Measurements from ENCODE around the gene LGI4.

The LGI4 gene

DNA sequence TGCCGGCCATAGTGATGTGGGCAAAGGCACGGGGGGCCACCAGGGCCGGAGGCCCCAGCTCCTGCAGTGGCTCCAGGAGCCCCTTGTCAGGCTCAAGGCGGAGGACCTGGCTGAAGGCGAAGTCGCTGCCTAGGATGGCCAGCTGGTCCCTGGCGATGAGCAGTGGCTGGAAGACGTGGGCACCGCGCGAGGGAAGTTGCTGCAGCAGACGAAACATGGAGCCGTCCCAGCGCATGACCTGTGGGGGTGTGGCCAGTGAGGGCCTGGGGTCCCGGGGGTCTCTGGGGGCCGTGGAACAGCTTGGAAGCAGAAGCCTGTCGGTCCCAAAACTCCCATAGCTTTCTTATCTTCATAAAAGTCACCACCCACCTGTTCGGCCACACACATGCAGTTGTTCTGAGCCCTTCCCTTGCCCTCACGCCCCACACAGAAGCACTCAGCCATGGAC lies 9.6 kb downstream of the LGI4 start:
- TF ChIP-seq RARB (CRISPR knock-in tag; IDR thresholded peaks at IDR 0.05) (no peak), ZNF70 (CRISPR knock-in tag; IDR thresholded peaks at IDR 0.05) (no peak), PPARA (CRISPR knock-in tag; IDR thresholded peaks at IDR 0.05; ENCODE audit: borderline replicate concordance) (no peak), TCF4 (CRISPR knock-in tag; IDR thresholded peaks at IDR 0.05; ENCODE audit: borderline replicate concordance) (no peak), TOX (CRISPR knock-in tag; IDR thresholded peaks at IDR 0.05; ENCODE audit: borderline replicate concordance) (no peak), BACH2 (CRISPR knock-in tag; IDR thresholded peaks at IDR 0.05; ENCODE audit: borderline replicate concordance) (no peak), ZC3H10 (CRISPR knock-in tag; IDR thresholded peaks at IDR 0.05) (no peak), GLIS3 (CRISPR knock-in tag; IDR thresholded peaks at IDR 0.05) (no peak), ARNTL (CRISPR knock-in tag; IDR thresholded peaks at IDR 0.05; ENCODE audit: borderline replicate concordance, low read depth) (no peak)

DNA sequence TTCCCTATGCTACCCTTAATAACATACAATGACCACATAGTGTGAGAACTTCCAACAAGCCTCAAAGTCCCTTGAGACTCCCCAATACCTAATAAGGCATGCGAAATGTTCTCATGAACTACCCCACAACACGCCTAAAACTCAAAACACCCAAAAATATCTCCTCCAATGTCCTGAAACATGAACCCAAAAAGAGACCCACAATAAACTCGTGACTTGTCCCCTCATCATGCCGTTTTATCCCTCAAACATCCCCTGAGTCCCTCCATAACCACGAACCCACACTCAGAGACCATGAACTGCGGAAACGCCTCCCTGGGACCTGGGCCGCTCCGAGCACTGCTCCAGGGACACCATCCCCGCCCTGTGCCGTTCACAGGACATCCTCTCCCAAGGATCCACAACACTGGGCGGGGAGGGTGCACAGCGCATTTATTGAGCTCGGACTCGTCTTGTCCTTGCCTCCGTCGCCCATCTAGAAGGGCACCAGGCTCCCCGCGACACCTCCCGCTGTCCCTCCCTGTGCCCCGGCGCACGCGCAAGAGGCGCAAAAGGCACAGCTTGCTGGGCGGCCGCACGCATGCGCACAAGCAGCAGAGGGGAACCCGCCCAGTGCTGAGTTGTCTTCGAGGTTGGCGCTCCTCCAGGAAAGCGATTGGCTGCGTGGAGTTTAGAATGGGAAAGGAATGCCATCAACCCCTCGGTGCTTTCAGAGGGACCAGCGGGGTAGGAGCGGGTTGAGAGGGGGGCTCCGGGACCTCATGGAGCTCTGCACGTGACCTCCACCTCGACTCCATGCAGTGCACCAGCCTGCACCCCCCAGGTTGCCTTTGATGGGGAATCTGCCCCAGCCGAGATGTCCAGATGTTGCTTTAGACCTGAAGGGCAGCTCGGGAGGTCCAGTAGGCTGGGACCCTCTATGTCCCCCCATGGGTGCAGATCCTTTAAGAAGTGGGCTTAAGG lies 10.5 kb downstream of the LGI4 start:
- ATAC-seq: peak; percentile 97
- TF ChIP-seq TCF4 (CRISPR knock-in tag; IDR thresholded peaks at IDR 0.05; ENCODE audit: borderline replicate concordance) (no peak), ZNF565 (CRISPR knock-in tag; conservative IDR thresholded peaks at IDR 0.05; ENCODE audit: low read depth) (no peak), OSR1 (CRISPR knock-in tag; IDR thresholded peaks at IDR 0.05) (no peak), ZFP30 (CRISPR knock-in tag; IDR thresholded peaks at IDR 0.05) (no peak), TOX (CRISPR knock-in tag; IDR thresholded peaks at IDR 0.05; ENCODE audit: borderline replicate concordance) (no peak), ZFP3 (CRISPR knock-in tag; IDR thresholded peaks at IDR 0.05) (no peak), SNAI2 (CRISPR knock-in tag; IDR thresholded peaks at IDR 0.05) (no peak), ZNF8 (CRISPR knock-in tag; IDR thresholded peaks at IDR 0.05) (no peak), BACH2 (CRISPR knock-in tag; IDR thresholded peaks at IDR 0.05; ENCODE audit: borderline replicate concordance) (no peak), CSDC2 (CRISPR knock-in tag; IDR thresholded peaks at IDR 0.05) (no peak), ISL1 (CRISPR knock-in tag; IDR thresholded peaks at IDR 0.05) (no peak), ESRRG (CRISPR knock-in tag; IDR thresholded peaks at IDR 0.05) (no peak), ARNTL (CRISPR knock-in tag; IDR thresholded peaks at IDR 0.05; ENCODE audit: borderline replicate concordance, low read depth) (no peak)
- TF ChIP-seq, protein P1, sequence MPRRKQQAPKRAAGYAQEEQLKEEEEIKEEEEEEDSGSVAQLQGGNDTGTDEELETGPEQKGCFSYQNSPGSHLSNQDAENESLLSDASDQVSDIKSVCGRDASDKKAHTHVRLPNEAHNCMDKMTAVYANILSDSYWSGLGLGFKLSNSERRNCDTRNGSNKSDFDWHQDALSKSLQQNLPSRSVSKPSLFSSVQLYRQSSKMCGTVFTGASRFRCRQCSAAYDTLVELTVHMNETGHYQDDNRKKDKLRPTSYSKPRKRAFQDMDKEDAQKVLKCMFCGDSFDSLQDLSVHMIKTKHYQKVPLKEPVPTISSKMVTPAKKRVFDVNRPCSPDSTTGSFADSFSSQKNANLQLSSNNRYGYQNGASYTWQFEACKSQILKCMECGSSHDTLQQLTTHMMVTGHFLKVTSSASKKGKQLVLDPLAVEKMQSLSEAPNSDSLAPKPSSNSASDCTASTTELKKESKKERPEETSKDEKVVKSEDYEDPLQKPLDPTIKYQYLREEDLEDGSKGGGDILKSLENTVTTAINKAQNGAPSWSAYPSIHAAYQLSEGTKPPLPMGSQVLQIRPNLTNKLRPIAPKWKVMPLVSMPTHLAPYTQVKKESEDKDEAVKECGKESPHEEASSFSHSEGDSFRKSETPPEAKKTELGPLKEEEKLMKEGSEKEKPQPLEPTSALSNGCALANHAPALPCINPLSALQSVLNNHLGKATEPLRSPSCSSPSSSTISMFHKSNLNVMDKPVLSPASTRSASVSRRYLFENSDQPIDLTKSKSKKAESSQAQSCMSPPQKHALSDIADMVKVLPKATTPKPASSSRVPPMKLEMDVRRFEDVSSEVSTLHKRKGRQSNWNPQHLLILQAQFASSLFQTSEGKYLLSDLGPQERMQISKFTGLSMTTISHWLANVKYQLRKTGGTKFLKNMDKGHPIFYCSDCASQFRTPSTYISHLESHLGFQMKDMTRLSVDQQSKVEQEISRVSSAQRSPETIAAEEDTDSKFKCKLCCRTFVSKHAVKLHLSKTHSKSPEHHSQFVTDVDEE (CRISPR knock-in tag; IDR thresholded peaks at IDR 0.05): no peak; the same call in 1 of the 2 replicates
- TF ChIP-seq, protein P2, sequence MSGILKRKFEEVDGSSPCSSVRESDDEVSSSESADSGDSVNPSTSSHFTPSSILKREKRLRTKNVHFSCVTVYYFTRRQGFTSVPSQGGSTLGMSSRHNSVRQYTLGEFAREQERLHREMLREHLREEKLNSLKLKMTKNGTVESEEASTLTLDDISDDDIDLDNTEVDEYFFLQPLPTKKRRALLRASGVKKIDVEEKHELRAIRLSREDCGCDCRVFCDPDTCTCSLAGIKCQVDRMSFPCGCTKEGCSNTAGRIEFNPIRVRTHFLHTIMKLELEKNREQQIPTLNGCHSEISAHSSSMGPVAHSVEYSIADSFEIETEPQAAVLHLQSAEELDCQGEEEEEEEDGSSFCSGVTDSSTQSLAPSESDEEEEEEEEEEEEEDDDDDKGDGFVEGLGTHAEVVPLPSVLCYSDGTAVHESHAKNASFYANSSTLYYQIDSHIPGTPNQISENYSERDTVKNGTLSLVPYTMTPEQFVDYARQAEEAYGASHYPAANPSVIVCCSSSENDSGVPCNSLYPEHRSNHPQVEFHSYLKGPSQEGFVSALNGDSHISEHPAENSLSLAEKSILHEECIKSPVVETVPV (CRISPR knock-in tag; IDR thresholded peaks at IDR 0.05): no peak

More for the DNA sequence above, 9.6 kb downstream of the LGI4 start:
- no peak for ATAC-seq

DNA sequence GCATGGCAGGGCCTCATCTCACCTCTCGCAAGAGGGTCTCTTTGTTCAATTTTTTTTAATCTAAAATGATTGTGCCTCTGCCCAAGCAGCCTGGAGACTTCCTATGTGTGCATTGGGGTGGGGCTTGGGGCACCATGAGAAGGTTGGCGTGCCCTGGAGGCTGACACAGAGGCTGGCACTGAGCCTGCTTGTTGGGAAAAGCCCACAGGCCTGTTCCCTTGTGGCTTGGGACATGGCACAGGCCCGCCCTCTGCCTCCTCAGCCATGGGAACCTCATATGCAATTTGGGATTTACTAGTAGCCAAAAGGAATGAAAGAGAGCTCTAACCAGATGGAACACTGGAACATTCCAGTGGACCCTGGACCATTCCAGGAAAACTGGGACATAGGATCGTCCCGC lies 11.3 kb downstream of the LGI4 start:
- ATAC-seq: no peak

More for the DNA sequence above, 11.3 kb downstream of the LGI4 start:
- TF ChIP-seq SNAI2 (CRISPR knock-in tag; IDR thresholded peaks at IDR 0.05) (no peak), GLIS3 (CRISPR knock-in tag; IDR thresholded peaks at IDR 0.05) (no peak), PPARA (CRISPR knock-in tag; IDR thresholded peaks at IDR 0.05; ENCODE audit: borderline replicate concordance) (no peak), BACH2 (CRISPR knock-in tag; IDR thresholded peaks at IDR 0.05; ENCODE audit: borderline replicate concordance) (no peak), ZNF8 (CRISPR knock-in tag; IDR thresholded peaks at IDR 0.05) (no peak), ZNF70 (CRISPR knock-in tag; IDR thresholded peaks at IDR 0.05) (no peak), ZFP3 (CRISPR knock-in tag; IDR thresholded peaks at IDR 0.05) (no peak), TCF4 (CRISPR knock-in tag; IDR thresholded peaks at IDR 0.05; ENCODE audit: borderline replicate concordance) (no peak), CSDC2 (CRISPR knock-in tag; IDR thresholded peaks at IDR 0.05) (no peak), ISL1 (CRISPR knock-in tag; IDR thresholded peaks at IDR 0.05) (no peak), ESRRG (CRISPR knock-in tag; IDR thresholded peaks at IDR 0.05) (no peak), RARB (CRISPR knock-in tag; IDR thresholded peaks at IDR 0.05) (no peak), ZNF565 (CRISPR knock-in tag; conservative IDR thresholded peaks at IDR 0.05; ENCODE audit: low read depth) (no peak)
- TF ChIP-seq, protein P1 (CRISPR knock-in tag; IDR thresholded peaks at IDR 0.05): no peak
- TF ChIP-seq, protein P3, sequence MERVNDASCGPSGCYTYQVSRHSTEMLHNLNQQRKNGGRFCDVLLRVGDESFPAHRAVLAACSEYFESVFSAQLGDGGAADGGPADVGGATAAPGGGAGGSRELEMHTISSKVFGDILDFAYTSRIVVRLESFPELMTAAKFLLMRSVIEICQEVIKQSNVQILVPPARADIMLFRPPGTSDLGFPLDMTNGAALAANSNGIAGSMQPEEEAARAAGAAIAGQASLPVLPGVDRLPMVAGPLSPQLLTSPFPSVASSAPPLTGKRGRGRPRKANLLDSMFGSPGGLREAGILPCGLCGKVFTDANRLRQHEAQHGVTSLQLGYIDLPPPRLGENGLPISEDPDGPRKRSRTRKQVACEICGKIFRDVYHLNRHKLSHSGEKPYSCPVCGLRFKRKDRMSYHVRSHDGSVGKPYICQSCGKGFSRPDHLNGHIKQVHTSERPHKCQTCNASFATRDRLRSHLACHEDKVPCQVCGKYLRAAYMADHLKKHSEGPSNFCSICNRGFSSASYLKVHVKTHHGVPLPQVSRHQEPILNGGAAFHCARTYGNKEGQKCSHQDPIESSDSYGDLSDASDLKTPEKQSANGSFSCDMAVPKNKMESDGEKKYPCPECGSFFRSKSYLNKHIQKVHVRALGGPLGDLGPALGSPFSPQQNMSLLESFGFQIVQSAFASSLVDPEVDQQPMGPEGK (CRISPR knock-in tag; IDR thresholded peaks at IDR 0.05; ENCODE audit: borderline replicate concordance): no peak
- TF ChIP-seq, protein P4, sequence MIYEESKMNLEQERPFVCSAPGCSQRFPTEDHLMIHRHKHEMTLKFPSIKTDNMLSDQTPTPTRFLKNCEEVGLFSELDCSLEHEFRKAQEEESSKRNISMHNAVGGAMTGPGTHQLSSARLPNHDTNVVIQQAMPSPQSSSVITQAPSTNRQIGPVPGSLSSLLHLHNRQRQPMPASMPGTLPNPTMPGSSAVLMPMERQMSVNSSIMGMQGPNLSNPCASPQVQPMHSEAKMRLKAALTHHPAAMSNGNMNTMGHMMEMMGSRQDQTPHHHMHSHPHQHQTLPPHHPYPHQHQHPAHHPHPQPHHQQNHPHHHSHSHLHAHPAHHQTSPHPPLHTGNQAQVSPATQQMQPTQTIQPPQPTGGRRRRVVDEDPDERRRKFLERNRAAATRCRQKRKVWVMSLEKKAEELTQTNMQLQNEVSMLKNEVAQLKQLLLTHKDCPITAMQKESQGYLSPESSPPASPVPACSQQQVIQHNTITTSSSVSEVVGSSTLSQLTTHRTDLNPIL (CRISPR knock-in tag; IDR thresholded peaks at IDR 0.05; ENCODE audit: low read depth): no peak
- TF ChIP-seq, protein P5, sequence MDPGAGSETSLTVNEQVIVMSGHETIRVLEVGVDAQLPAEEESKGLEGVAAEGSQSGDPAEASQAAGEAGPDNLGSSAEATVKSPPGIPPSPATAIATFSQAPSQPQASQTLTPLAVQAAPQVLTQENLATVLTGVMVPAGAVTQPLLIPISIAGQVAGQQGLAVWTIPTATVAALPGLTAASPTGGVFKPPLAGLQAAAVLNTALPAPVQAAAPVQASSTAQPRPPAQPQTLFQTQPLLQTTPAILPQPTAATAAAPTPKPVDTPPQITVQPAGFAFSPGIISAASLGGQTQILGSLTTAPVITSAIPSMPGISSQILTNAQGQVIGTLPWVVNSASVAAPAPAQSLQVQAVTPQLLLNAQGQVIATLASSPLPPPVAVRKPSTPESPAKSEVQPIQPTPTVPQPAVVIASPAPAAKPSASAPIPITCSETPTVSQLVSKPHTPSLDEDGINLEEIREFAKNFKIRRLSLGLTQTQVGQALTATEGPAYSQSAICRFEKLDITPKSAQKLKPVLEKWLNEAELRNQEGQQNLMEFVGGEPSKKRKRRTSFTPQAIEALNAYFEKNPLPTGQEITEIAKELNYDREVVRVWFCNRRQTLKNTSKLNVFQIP (CRISPR knock-in tag; IDR thresholded peaks at IDR 0.05; ENCODE audit: borderline replicate concordance, low read depth): no peak
